ENCODE measurements around the gene VSTM1. TPM values are rescaled to one million over a fixed set of nuclear protein-coding genes. Genes with fewer than 3 reads are reported as not detected.

VSTM1 gene
- total and polyA plus RNA-seq, 2 experiments from 2014 or later: not detected

DNA sequence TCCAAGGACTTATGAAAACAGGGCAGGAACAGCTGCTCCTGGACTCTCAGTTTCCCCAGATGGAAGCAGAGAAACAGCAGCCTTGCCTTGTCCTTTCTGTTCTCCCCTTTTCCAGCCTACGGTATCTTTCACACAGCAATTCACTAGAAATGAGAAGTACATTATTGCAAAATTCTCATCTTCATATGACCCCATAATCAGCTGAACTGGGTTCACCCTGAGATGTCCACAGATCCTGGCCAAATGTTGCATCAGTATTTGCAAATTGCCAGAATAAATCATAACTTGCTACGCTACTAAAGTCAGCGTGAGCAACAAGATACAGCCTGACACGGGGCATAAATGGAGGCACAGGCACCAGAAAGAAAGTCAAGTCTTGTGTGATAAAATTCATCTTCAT lies 16.1 kb downstream of the VSTM1 start:
- TF ChIP-seq EZH2 (IDR thresholded peaks at IDR 0.05; ENCODE audit: borderline replicate concordance): no peak
- TF ChIP-seq, protein P1, sequence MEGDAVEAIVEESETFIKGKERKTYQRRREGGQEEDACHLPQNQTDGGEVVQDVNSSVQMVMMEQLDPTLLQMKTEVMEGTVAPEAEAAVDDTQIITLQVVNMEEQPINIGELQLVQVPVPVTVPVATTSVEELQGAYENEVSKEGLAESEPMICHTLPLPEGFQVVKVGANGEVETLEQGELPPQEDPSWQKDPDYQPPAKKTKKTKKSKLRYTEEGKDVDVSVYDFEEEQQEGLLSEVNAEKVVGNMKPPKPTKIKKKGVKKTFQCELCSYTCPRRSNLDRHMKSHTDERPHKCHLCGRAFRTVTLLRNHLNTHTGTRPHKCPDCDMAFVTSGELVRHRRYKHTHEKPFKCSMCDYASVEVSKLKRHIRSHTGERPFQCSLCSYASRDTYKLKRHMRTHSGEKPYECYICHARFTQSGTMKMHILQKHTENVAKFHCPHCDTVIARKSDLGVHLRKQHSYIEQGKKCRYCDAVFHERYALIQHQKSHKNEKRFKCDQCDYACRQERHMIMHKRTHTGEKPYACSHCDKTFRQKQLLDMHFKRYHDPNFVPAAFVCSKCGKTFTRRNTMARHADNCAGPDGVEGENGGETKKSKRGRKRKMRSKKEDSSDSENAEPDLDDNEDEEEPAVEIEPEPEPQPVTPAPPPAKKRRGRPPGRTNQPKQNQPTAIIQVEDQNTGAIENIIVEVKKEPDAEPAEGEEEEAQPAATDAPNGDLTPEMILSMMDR (IDR thresholded peaks at IDR 0.05; ENCODE audit: poor library complexity): no peak
- no peak for TF ChIP-seq EZH2phosphoT487 (IDR thresholded peaks at IDR 0.05; ENCODE audit: low read depth, severe bottlenecking, unreplicated experiment)
- no peak overlapping the region for H3K4me2 ChIP-seq
- no peaks in the 10 kb centered on the region for H3K79me2 ChIP-seq
- H3K27me3 ChIP-seq: no peaks in the 10 kb centered on the region
- H3K9me2 ChIP-seq (replicated peaks; ENCODE audit: insufficient read depth): no peaks in the 10 kb centered on the region
- H3K9me3 ChIP-seq (ENCODE audit: low read depth): no peaks in the 10 kb centered on the region
- no peaks in the 10 kb centered on the region for H4K20me1 ChIP-seq (ENCODE audit: insufficient read depth, poor library complexity, severe bottlenecking)
- H3K4me3 ChIP-seq: no peak overlapping the region
- no peak for DNase-seq (ENCODE audit: low spot score)
- H2AFZ ChIP-seq: no peak overlapping the region
- 91% methylated on average over 4 of the region's 4 CpGs for WGBS (ENCODE audit: low lambda C conversion rate, missing lambda C conversion rate)
- H3K27ac ChIP-seq: no peak overlapping the region
- no peaks in the 10 kb centered on the region for H3K4me1 ChIP-seq (ENCODE audit: insufficient read depth)
- no peaks in the 10 kb centered on the region for H3K36me3 ChIP-seq (replicated peaks; ENCODE audit: insufficient read depth, low read depth)

DNA sequence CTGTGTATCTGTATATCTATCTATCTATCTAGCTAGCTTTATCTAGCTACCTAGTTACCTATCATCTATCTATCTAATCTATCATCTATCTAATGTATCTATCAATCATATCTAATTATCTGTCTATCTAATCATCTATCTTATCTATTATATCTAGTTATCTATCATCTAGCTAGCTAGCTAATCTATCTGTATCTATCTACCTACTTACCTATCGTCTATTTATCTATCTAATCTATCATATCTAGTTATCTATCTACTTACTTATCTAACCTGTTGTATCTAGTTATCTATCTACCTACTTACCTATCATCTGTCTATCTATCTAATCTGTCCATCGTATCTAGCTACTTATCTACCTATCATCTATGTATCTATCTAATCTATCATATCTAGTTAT lies 17.9 kb downstream of the VSTM1 start:
- no peak overlapping the region for H3K27ac ChIP-seq
- no peaks in the 10 kb centered on the region for H3K9me2 ChIP-seq (replicated peaks; ENCODE audit: insufficient read depth)
- TF ChIP-seq, protein P1 (IDR thresholded peaks at IDR 0.05; ENCODE audit: poor library complexity): no peak
- no peaks in the 10 kb centered on the region for H3K4me1 ChIP-seq (ENCODE audit: insufficient read depth)
- H3K9me3 ChIP-seq (ENCODE audit: low read depth): no peaks in the 10 kb centered on the region
- H3K4me3 ChIP-seq: no peak overlapping the region
- no peak overlapping the region for H3K4me2 ChIP-seq
- no peak overlapping the region for H2AFZ ChIP-seq
- H3K79me2 ChIP-seq: no peaks in the 10 kb centered on the region
- no peaks in the 10 kb centered on the region for H3K36me3 ChIP-seq (replicated peaks; ENCODE audit: insufficient read depth, low read depth)
- H3K27me3 ChIP-seq: no peaks in the 10 kb centered on the region
- no peaks in the 10 kb centered on the region for H4K20me1 ChIP-seq (ENCODE audit: insufficient read depth, poor library complexity, severe bottlenecking)
- WGBS (ENCODE audit: low lambda C conversion rate, missing lambda C conversion rate): 80% methylated on average over 2 of the region's 2 CpGs
- DNase-seq (ENCODE audit: low spot score): no peak

DNA sequence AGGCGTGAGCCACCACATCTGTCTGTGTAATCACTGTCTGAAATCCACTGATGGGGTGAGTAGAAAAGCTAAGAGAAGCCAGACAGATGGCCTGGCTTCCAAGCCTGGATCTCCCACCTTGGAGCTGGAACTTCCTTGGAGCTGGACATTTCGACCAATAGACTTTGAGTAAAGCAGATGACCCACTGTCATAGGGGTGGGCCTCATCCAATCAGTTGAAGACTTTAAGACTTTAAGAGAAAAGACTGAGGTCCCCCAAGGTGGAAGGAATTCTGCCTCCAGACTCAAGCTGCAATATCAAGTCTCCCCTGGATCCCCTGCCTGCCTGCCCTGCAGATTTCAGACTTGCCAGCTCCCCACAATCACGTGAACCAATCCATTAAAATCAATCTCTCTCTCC lies 20.7 kb downstream of the VSTM1 start:
- TF ChIP-seq, protein P1 (IDR thresholded peaks at IDR 0.05; ENCODE audit: poor library complexity): no peak
- no peak for TF ChIP-seq EZH2 (IDR thresholded peaks at IDR 0.05; ENCODE audit: borderline replicate concordance)
- no peak for TF ChIP-seq EZH2phosphoT487 (IDR thresholded peaks at IDR 0.05; ENCODE audit: low read depth, severe bottlenecking, unreplicated experiment)
- no peak overlapping the region for H3K4me3 ChIP-seq
- no peaks in the 10 kb centered on the region for H3K36me3 ChIP-seq (replicated peaks; ENCODE audit: insufficient read depth, low read depth)
- no peaks in the 10 kb centered on the region for H4K20me1 ChIP-seq (ENCODE audit: insufficient read depth, poor library complexity, severe bottlenecking)
- no peak overlapping the region for H3K4me2 ChIP-seq
- no peaks in the 10 kb centered on the region for H3K27me3 ChIP-seq
- no peaks in the 10 kb centered on the region for H3K9me3 ChIP-seq (ENCODE audit: low read depth)
- H3K27ac ChIP-seq: no peak overlapping the region
- H3K9me2 ChIP-seq (replicated peaks; ENCODE audit: insufficient read depth): no peaks in the 10 kb centered on the region
- no peaks in the 10 kb centered on the region for H3K79me2 ChIP-seq
- DNase-seq (ENCODE audit: low spot score): no peak
- H3K4me1 ChIP-seq (ENCODE audit: insufficient read depth): no peaks in the 10 kb centered on the region
- WGBS (ENCODE audit: low lambda C conversion rate, missing lambda C conversion rate): 88% methylated on average over 3 of the region's 3 CpGs
- H2AFZ ChIP-seq: no peak overlapping the region

DNA sequence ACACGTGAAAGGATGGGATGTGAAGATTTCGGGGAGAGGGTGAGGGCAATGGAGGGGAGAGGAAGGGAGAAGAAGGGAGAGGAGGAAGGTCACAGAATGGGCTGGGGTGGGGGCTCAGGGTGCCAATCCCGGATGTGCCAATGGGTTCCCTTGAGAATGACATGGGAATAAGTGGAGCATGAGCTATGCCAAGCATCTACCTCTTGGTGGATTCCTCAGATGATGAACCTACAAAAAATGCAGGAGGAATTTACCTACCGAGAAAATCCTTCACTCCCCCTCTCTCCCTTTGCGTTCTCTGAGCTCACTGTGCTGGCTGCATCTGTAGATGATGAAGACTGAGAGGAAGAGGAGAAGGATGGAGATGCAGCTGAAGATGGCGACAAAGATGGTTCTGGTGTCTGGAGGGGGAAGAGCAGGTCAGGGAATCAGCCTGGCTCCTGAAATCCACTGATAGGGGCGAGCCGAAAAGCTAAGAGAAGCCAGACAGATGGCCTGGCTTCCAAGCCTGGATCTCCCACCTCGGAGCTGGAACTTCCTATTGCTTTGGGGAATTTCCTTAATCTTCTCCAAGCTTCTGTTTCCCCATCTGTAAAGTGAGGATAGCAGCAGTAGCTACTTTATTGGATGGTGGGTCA lies 21.6 kb downstream of the VSTM1 start:
- H3K27ac ChIP-seq: no peak overlapping the region
- no peak overlapping the region for H3K4me2 ChIP-seq
- H3K9me3 ChIP-seq (ENCODE audit: low read depth): no peaks in the 10 kb centered on the region
- no peaks in the 10 kb centered on the region for H3K27me3 ChIP-seq
- H3K4me3 ChIP-seq: no peak overlapping the region
- no peaks in the 10 kb centered on the region for H3K79me2 ChIP-seq
- H3K9me2 ChIP-seq (replicated peaks; ENCODE audit: insufficient read depth): no peaks in the 10 kb centered on the region
- H3K4me1 ChIP-seq (ENCODE audit: insufficient read depth): no peaks in the 10 kb centered on the region
- no peak overlapping the region for H2AFZ ChIP-seq
- H3K36me3 ChIP-seq (replicated peaks; ENCODE audit: insufficient read depth, low read depth): no peaks in the 10 kb centered on the region
- H4K20me1 ChIP-seq (ENCODE audit: insufficient read depth, poor library complexity, severe bottlenecking): no peaks in the 10 kb centered on the region
- 77% methylated on average over 9 of the region's 9 CpGs for WGBS (ENCODE audit: low lambda C conversion rate, missing lambda C conversion rate)
- TF ChIP-seq EZH2 (IDR thresholded peaks at IDR 0.05; ENCODE audit: borderline replicate concordance) (no peak), EZH2phosphoT487 (IDR thresholded peaks at IDR 0.05; ENCODE audit: low read depth, severe bottlenecking, unreplicated experiment) (no peak)
- TF ChIP-seq, protein P1 (IDR thresholded peaks at IDR 0.05; ENCODE audit: poor library complexity): no peak
- DNase-seq (ENCODE audit: low spot score): no peak

All from hepatocyte (in vitro differentiated cells).